Neural crest cell (in vitro differentiated cells): ENCODE results near the gene FHIT. TPM values are rescaled to one million over a fixed set of nuclear protein-coding genes. Genes with fewer than 3 reads are reported as not detected.

Experiments
- DNase-seq: peaks from one replicate; pipeline ENCODE4 v3.0.0; 2021; ENCODE audit warnings: low read depth, mixed read lengths, low spot score
- H3K27ac Mint-ChIP-seq: one replicate; pipeline ENCODE4 v1.8.0; 2021; ENCODE audit warnings: mild to moderate bottlenecking, mixed read lengths; ENCODE audit not compliant: unreplicated experiment
- H3K27me3 Mint-ChIP-seq: 2 replicates; pipeline ENCODE4 v1.8.0; 2021; ENCODE audit warnings: low read depth, mild to moderate bottlenecking, mixed read lengths
- H3K36me3 Mint-ChIP-seq: 2 replicates; pipeline ENCODE4 v1.8.0; 2021; ENCODE audit warnings: low read depth, mild to moderate bottlenecking, mixed read lengths
- H3K4me1 Mint-ChIP-seq: 2 replicates; pipeline ENCODE4 v1.8.0; 2021; ENCODE audit warnings: mixed read lengths
- H3K4me3 Mint-ChIP-seq: one replicate; pipeline ENCODE4 v1.8.0; 2021; ENCODE audit warnings: mild to moderate bottlenecking, mixed read lengths
- H3K9me3 Mint-ChIP-seq: 2 replicates; pipeline ENCODE4 v1.8.0; 2021; ENCODE audit warnings: mixed read lengths
- total RNA-seq: library from RNA; stranded (reverse); gene quantifications from 2 replicates; pipeline ENCODE4 v1.2.1, GENCODE V29; 2021
- TF ChIP-seq, protein P1 (sequence below): fragments of 200-600 bp; sonication (generic); conservative IDR thresholded peaks from 2 replicates; pipeline ENCODE4 v1.5.0; 2021; ENCODE audit warnings: antibody characterized with exemption, mild to moderate bottlenecking

The FHIT gene
- total RNA-seq, 1 donor from 2014 or later: 5.2 TPM

DNA sequence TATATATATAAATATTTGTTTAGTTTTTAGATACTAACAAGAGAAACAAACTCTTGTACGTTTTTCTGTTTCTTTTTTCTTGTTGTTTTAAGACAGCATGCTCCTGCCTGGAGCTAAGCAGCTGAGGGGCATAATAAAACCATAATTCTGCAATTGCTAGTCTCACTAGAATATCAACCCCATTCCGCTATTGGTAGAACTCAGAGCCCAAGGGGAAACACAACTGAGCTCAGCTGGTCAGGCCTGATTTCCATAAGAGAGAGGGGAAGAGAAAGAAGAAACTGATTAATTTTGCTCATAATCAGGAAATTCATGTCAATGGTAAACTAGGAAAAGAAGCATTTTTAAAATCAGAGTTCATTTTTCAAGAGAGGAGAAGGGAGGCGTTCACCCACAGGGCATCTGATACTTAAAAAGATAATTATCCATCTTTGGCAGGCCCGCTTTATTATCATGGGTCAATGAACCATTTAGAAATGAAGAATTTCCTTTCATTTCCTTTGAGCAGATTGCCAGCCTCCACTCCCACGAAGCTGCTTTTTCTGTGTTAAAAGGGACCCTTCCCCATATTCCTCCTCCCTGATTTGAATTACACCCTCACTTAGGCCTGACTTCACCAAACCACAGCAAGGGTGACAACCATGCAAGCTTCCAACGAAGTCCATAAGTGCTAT lies 1236.1 kb downstream of the FHIT start:
- no peak overlapping the region for H3K27ac Mint-ChIP-seq
- peaks cover 8% of the 10 kb centered on the region for H3K4me1 Mint-ChIP-seq
- H3K27me3 Mint-ChIP-seq: no peaks in the 10 kb centered on the region
- H3K9me3 Mint-ChIP-seq: peaks cover 2% of the 10 kb centered on the region
- TF ChIP-seq, protein P1, sequence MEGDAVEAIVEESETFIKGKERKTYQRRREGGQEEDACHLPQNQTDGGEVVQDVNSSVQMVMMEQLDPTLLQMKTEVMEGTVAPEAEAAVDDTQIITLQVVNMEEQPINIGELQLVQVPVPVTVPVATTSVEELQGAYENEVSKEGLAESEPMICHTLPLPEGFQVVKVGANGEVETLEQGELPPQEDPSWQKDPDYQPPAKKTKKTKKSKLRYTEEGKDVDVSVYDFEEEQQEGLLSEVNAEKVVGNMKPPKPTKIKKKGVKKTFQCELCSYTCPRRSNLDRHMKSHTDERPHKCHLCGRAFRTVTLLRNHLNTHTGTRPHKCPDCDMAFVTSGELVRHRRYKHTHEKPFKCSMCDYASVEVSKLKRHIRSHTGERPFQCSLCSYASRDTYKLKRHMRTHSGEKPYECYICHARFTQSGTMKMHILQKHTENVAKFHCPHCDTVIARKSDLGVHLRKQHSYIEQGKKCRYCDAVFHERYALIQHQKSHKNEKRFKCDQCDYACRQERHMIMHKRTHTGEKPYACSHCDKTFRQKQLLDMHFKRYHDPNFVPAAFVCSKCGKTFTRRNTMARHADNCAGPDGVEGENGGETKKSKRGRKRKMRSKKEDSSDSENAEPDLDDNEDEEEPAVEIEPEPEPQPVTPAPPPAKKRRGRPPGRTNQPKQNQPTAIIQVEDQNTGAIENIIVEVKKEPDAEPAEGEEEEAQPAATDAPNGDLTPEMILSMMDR: no peak
- DNase-seq: no peak
- no peak overlapping the region for H3K4me3 Mint-ChIP-seq
- H3K36me3 Mint-ChIP-seq: no peaks in the 10 kb centered on the region

DNA sequence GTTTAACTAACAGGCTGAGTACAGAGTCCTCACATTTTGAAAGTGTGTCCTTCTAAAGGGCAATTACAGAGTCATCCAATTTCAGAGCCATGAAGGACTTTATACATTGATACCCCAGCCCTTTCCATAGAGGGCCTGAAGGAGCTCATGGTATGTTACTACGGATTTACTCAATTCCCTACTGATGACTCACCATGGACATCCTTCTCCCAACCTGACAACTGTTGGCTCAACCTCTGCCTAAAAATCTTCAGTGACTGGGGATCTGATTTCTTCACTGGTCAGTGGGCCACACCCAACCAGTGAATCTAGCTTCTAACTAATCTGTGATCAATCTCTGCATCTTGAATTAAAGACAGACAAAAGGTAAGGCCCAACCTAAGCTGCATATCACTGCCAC lies 1238.0 kb downstream of the FHIT start:
- Mint-ChIP-seq H3K27me3 (no peaks in the 10 kb centered on the region), H3K27ac (no peak overlapping the region), H3K4me3 (no peak overlapping the region), H3K36me3 (no peaks in the 10 kb centered on the region), H3K9me3 (peaks cover 2% of the 10 kb centered on the region), H3K4me1 (peaks cover 8% of the 10 kb centered on the region)
- TF ChIP-seq, protein P1: no peak
- no peak for DNase-seq

DNA sequence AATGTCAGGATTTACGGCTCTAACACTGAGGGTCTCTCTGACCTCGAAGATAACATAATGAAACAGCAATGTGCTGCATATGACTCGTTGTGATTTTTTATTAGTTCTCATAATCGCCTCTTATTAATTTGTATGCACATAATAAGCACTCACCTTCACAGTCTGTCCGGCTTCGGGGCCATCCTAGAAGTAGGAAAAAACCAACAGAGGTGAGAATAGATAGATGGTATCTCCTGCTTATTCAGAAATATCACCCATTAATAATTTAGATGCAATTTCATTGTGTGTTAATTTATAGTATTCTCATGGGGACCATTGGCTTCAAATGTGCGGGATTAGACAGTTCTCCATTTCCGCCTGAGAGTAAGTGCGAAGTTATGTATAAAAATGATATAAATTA lies 1240.0 kb downstream of the FHIT start:
- Mint-ChIP-seq H3K27me3 (no peaks in the 10 kb centered on the region), H3K9me3 (peaks cover 2% of the 10 kb centered on the region), H3K27ac (no peak overlapping the region), H3K4me3 (no peak overlapping the region), H3K36me3 (no peaks in the 10 kb centered on the region), H3K4me1 (peaks cover 8% of the 10 kb centered on the region)
- DNase-seq: no peak
- TF ChIP-seq, protein P1: no peak

DNA sequence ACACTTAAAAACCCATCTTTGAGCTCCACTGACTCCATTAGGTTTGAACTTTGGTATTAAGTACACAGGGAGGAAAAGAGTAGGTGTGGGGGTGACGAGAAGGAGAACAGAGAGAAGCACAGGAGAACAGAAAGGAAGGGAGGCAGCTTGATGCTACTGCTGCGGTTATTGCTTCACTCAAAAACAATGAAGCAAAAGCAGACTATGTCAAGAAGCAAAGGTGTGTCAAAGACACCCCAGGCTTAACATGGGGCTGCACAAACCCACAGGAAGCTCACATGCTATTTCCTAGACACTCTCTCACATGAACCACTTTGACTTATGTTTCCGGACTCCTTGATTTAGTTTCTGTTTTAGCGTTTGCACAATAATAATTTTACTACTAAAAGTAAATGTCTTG lies 1240.5 kb downstream of the FHIT start:
- H3K4me1 Mint-ChIP-seq: peaks cover 8% of the 10 kb centered on the region
- H3K9me3 Mint-ChIP-seq: peaks cover 2% of the 10 kb centered on the region
- DNase-seq: no peak
- TF ChIP-seq, protein P1: no peak
- no peak overlapping the region for H3K4me3 Mint-ChIP-seq
- H3K27ac Mint-ChIP-seq: no peak overlapping the region
- H3K27me3 Mint-ChIP-seq: no peaks in the 10 kb centered on the region
- no peaks in the 10 kb centered on the region for H3K36me3 Mint-ChIP-seq

DNA sequence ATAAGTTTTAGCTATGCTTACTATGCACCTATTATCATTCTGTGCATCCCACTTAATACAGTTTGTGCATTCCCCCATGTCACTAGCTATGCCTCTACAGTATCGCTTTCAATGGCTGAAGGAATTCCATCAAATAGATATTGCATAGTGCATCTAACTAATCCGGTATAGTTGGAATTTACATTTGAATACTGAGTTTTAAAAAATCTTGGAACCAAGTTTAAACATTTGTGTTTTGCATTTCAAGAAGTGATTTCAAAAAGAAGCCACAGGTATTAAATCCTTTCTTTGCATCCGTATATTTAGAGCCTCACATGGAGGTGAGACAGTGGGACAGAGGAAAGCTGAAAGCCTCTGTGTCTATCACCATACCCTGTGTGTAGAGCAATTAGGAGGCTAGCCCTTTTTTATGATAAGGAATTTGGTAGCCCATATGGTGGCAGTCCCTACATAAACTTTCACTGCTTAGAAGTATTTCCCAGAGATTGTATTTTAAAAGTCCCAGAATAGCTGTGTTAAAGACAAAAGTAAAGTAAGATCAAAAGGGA lies 1241.2 kb downstream of the FHIT start:
- Mint-ChIP-seq H3K4me1 (peaks cover 2% of the 10 kb centered on the region), H3K27ac (no peak overlapping the region), H3K4me3 (no peak overlapping the region), H3K9me3 (peaks cover 2% of the 10 kb centered on the region), H3K27me3 (no peaks in the 10 kb centered on the region), H3K36me3 (no peaks in the 10 kb centered on the region)
- TF ChIP-seq, protein P1: no peak
- no peak for DNase-seq
